DMS153 (cell line): ENCODE measurements around the gene TUBA8.
"Not testable (repeated sequence)": the region's sequence is repeated elsewhere in the genome, so short reads cannot be mapped to it uniquely, and the experiment has no call there.

Source experiments
- DNase-seq: peaks from one replicate; lab custom pipeline; 2025; lab: John Stamatoyannopoulos, UW

TUBA8 gene

GRCh38 chr22:18110194-18110953, at the start of gene TUBA8:
Gene TUBA8 (plus strand): TSS chr22:18110809. CDS start chr22:18110866, 57 bp downstream.
- peak; percentile 46 for DNase-seq

GRCh38 chr22:18062421-18062820, 48.2 kb upstream of the TUBA8 start:
- no peak for DNase-seq

- no peak for DNase-seq
Observed at GRCh38 chr22:18063306-18063705, 47.3 kb upstream of the TUBA8 start.

- DNase-seq: not testable (repeated sequence)
Observed at GRCh38 chr22:18063715-18064114, 46.9 kb upstream of the TUBA8 start.

- no peak for DNase-seq
Observed at GRCh38 chr22:18064636-18065035, 46.0 kb upstream of the TUBA8 start.

- DNase-seq: no peak
Observed at GRCh38 chr22:18065256-18065655, 45.4 kb upstream of the TUBA8 start.

- DNase-seq: no peak
Observed at GRCh38 chr22:18066181-18066859, 44.3 kb upstream of the TUBA8 start.

- DNase-seq: no peak
Observed at GRCh38 chr22:18067121-18067520, 43.5 kb upstream of the TUBA8 start.

GRCh38 chr22:18067548-18068341, 42.9 kb upstream of the TUBA8 start:
- no peak for DNase-seq

- no peak for DNase-seq
Observed at GRCh38 chr22:18068381-18068988, 42.1 kb upstream of the TUBA8 start.

GRCh38 chr22:18069041-18069440, 41.6 kb upstream of the TUBA8 start:
- DNase-seq: no peak

- DNase-seq: no peak
Observed at GRCh38 chr22:18070041-18070440, 40.6 kb upstream of the TUBA8 start.

- DNase-seq: peak; percentile 59
Observed at GRCh38 chr22:18070556-18071306, 39.9 kb upstream of the TUBA8 start.

GRCh38 chr22:18071307-18071967, 39.2 kb upstream of the TUBA8 start:
- DNase-seq: not testable (repeated sequence)

- DNase-seq: no peak
Observed at GRCh38 chr22:18071968-18072310, 38.7 kb upstream of the TUBA8 start.

- DNase-seq: no peak
Observed at GRCh38 chr22:18073467-18073866, 37.1 kb upstream of the TUBA8 start.

- DNase-seq: not testable (repeated sequence)
Observed at GRCh38 chr22:18073927-18074326, 36.7 kb upstream of the TUBA8 start.

- no peak for DNase-seq
Observed at GRCh38 chr22:18075101-18075719, 35.4 kb upstream of the TUBA8 start.

GRCh38 chr22:18075720-18076497, 34.7 kb upstream of the TUBA8 start:
- peak; percentile 80 for DNase-seq
